ENCODE measurements around the gene PRR29.
A peak's percentile ranks its signal among the peaks of the same experiment; 100 is the strongest.

PRR29 gene

DNA sequence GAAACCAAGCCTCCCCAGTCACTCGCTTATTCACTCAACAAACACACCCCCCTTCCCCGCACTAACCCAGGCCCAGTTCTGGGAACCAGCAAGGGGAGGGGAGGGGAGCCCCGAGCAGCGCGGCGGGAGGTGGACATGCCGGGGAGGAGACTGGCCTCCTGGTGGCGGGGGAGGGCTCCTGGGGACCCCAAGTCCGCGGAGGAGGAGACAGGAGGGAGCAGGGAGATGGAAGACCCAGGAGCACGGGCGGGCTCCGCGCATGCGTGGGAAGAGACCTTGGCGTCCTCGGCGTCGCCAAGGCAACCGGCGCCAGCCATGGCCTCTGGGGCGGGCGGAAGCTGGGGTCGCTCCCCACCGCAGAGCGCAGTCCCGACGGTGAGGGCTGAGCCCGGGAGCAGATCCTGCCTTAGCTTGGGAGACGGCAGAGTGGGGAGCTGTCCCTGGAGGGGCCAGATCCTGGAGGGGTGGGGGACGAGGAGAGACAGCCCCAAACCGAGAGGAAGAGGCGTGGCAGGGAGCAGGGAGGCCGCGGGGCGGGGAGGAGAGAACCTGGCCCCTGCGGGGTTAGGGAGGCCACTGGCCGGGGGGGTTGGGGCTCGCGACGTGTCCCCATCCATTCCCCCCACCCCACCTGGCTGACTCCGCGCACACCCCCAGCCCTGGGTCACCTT lies at the start of gene PRR29:
Gene PRR29 (plus strand): TSS at position 302 of the 671 bp plus-strand sequence. CDS start 14 bp downstream, at position 316.
- in situ Hi-C loops (cut with HindIII; ENCODE audit: low sequenced_read_pairs), result no loop called here
- no peak for DNase-seq (ENCODE audit: low read depth, low spot score)
- TF ChIP-seq CTCF (IDR thresholded peaks at IDR 0.05; ENCODE audit: low read depth, low read length), result no peak
- peak within 1 kb of the TSS; percentile 53 for H3K4me3 ChIP-seq (ENCODE audit: low read depth, low read length)

DNA sequence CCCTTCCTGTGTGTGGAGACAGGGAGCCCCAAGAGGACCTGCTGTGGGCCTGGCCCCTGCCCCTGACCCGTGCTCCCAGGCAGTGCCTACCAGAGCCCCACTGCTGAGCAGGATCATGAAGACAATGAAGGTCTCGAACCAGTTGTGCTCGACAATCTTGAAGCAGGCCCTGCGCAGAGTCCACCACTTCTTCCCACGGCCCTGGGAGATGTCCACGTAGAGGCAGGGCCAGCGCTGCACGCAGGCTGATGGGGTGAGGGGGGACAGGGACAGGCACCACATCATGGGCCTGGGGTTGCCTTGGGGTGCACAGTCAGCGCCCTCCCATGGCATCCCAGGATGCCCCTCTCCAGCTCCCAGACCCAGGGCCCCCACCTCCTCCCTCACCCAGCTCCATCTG lies 49.6 kb upstream of the PRR29 start:
- in situ Hi-C loops (cut with HindIII; ENCODE audit: low sequenced_read_pairs), result no loop called here
- H3K4me3 ChIP-seq (ENCODE audit: low read depth, low read length), result no peak overlapping the region
- TF ChIP-seq CTCF (IDR thresholded peaks at IDR 0.05; ENCODE audit: low read depth, low read length), result no peak
- no peak for DNase-seq (ENCODE audit: low read depth, low spot score)

DNA sequence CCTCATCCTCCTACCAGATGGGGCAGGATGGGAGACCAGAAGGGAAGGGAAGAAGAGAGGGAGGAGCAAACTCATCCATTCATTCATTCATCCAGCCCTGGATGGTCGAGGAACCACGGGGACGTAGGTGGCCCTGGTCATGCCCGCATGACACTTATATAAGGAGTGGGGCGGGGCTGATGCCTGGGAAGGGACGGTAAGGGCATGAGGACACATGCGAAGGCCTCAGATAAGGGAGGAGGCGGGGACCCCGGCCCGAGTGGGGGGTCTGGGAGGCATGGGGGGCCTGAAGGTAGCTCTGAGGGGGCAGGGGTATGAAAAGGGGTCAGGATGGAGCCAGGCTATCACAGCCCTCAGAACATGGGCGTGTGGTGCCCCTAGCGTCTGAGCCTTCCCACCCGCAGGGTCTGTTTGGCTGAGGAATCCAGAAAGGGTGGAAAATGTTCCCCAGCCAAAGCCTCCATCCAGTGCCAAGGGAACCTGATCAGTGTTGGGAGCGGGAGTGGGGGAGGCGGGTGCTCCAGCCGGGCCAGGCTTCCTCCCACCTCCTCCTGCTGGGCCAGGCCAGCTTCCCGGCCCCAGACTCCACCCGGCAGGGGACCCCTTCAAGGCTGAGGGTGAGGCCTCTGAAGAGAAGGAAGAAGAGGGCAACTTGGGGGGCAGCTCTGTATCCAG lies 48.4 kb upstream of the PRR29 start:
- no peak for DNase-seq (ENCODE audit: low read depth, low spot score)
- no peak overlapping the region for H3K4me3 ChIP-seq (ENCODE audit: low read depth, low read length)
- in situ Hi-C loops (cut with HindIII; ENCODE audit: low sequenced_read_pairs), result no loop called here
- no peak for TF ChIP-seq CTCF (IDR thresholded peaks at IDR 0.05; ENCODE audit: low read depth, low read length)

DNA sequence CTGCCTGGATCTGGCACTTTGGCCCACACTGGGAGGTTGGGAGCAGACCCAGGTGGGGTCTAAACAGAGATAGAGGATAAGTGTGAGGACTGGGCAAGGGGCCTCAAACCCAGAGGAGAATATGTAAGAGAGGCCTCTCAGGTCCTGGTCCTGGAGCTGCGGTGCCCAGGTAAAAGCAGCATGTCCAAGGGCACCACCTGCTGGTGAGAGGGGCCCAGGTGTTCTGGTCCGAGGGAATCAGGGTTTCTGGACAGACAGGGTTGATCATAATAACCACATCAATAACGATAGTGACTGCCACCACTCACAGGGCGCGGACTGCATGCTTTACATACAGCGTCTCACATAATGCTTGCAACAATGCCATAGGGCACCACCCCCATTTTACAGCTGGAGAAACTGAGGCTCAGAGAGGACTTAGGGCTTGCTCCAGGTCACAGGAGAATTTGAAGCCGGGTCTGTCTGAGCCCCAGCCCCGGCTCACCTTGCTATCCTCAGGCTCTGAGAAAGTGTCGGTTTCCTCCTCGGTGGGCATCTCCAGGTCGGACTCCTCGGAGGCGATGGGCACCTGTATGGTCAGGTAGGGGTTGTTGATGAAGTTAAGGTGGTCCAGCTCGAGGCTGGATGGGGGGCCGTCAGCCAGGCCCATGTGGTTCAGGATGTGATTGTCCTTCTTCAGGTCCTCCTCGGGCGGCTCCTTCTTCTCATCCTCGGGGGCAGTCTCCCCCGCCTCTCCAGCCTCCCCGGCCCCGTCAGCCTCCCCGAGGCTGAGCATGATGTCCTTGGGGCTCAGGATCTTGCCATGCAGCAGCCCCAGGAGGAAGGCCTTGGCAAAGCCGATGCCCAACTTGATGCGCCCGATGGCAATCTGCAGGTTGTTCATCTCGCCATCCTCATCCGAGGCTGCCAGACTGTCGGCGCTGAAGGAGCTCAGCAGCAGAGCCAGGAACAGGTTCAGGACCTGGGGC lies 46.9 kb upstream of the PRR29 start:
- peak; percentile 36 for TF ChIP-seq CTCF (IDR thresholded peaks at IDR 0.05; ENCODE audit: low read depth, low read length)
- in situ Hi-C loops (cut with HindIII; ENCODE audit: low sequenced_read_pairs), result no loop called here
- no peak for DNase-seq (ENCODE audit: low read depth, low spot score)
- no peak overlapping the region for H3K4me3 ChIP-seq (ENCODE audit: low read depth, low read length)

DNA sequence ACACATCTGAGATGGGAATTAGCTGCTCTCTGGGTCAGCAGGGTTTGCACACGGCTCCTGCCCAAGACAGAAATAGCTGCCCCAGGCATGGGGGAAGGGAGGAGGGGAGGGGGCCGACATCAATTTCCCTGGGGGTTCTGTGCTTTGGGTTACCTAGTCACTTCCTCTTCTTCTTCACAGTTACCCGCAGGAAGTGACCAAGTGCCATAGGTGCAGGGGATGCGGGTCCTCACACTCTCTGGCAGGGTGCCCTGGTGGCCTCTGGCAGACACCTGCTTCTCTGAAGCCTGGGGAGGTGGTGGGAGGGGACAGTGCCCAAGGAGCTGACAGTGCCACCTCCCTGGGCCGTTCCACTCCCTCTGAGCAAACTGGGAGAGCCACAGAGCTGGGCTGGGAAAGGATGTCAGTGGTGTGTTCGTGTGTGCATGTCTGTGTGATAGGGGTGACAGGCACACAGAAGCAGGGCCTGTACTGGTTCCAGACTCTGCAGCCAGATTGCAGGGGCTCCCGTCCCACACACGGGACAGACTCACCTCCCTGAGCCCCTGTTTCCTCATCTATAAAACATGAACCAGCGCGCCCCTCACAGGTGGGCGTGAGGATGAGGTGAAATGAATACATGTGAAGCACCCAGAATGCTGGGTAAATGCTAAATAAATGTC lies 43.6 kb upstream of the PRR29 start:
- no peak for TF ChIP-seq CTCF (IDR thresholded peaks at IDR 0.05; ENCODE audit: low read depth, low read length)
- DNase-seq (ENCODE audit: low read depth, low spot score), result no peak
- in situ Hi-C loops (cut with HindIII; ENCODE audit: low sequenced_read_pairs), result no loop called here
- H3K4me3 ChIP-seq (ENCODE audit: low read depth, low read length), result no peak overlapping the region

- in situ Hi-C loops (cut with HindIII; ENCODE audit: low sequenced_read_pairs), result no loop called here
- no peak for DNase-seq (ENCODE audit: low read depth, low spot score)
- H3K4me3 ChIP-seq (ENCODE audit: low read depth, low read length), result no peak overlapping the region
- no peak for TF ChIP-seq CTCF (IDR thresholded peaks at IDR 0.05; ENCODE audit: low read depth, low read length)
Measured at GRCh38 chr17:63955232-63955631, 42.9 kb upstream of the PRR29 start.

All from astrocyte of the spinal cord (primary cell).